GM12878 (cell line): ENCODE results near the gene DOK1.

Source experiments
- EP300 ChIP-seq, 2 experiments: fragments of 150-350 bp in 1 of 2; IDR thresholded peaks; 2 replicates each; pipeline ENCODE4 v1.6.1; 2011 to 2012; ENCODE audit warnings: low read depth in 2 of 2, low read length in 2 of 2, borderline replicate concordance in 1 of 2, improper control_type of control experiment in 1 of 2, inconsistent platforms in 1 of 2; ENCODE audit not compliant: control insufficient read depth in 1 of 2
- POLR2A ChIP-seq: IDR thresholded peaks from 2 replicates; pipeline ENCODE4 v1.6.1; 2011; ENCODE audit warnings: low read depth, mild to moderate bottlenecking, low read length

DNA sequence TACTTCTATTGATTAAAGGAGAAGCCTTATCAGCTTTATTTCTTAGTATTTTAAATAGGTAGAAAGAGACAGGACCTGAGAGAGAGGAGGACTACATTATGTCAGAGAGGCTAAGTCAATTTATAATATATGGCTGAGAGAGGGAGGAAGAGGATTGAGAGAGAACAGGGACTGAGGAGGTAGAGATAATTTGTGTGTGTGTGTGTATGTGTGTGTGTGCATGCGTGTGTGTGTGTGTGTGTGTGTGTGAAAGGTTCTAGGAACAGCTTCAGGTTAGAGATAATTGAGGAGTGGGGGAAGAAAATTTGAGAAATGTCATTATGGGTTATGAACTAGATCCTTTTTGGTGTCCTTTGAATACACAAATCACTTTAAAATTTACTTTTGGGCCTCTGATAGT is 15.2 kb downstream of the DOK1 start:
- TF ChIP-seq POLR2A (no peak), EP300 (IDR thresholded peaks at IDR 0.05; ENCODE audit: borderline replicate concordance in 1 of 2, control insufficient read depth in 1 of 2, low read depth in 2 of 2, low read length in 2 of 2) (no peak)
